Measurements from ENCODE around the gene DOCK11.
A peak's percentile ranks its signal among the peaks of the same experiment; 100 is the strongest.
"Not testable (repeated sequence)": the region's sequence is repeated elsewhere in the genome, so short reads cannot be mapped to it uniquely, and the experiment has no call there.

The DOCK11 gene

DNA sequence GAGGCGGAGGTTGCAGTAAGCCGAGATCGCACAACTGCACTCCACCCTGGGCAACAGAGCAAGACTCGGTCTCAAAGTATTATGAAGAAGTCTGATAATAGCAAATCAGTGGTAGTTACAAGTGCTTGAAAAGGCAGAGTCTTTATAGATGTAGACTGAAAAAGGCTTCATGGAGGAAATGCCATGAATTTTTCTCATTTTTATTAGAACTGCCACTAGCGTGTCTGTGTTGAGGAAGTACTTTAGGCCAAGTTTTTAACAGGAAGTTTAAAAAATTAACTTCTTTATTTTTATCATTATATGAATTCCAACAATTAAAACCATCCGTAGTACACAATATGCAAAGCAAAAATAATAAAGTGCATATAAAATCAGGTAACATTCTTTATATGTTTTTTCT is 199.0 kb downstream of the DOCK11 start:
- no peak for DNase-seq (ENCODE audit: low spot score)

DNA sequence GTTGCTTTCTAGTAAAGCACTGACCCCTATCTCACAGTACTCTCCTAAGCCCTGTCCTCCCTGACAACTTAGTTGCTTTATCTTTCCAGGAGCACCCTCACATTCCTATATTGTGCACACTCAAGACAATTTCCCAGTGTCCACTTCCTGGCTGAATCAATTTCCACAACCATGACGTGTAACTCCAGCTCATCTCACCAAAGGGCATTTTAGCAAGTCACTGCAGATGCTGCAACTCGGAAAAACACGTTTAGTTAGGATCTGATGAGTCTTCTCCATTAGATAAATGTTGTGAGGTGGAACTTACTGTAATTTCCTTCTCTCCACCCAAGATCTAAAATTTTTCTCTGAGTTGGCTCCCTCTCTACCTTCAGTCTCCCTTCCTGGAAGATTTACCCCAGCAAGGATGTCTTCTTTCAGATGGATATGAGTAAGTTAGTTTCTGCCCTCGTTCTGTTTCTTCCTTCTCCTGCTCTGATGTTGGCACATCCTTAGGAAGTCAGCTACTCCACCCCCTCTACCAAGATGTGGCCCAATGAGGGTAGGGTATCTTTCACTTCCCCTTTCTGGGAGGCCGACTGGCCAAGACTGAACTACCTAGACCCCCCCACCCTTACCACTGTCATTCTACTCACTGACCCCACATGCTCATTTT is 203.0 kb downstream of the DOCK11 start:
- DNase-seq (ENCODE audit: low spot score): no peak

DNA sequence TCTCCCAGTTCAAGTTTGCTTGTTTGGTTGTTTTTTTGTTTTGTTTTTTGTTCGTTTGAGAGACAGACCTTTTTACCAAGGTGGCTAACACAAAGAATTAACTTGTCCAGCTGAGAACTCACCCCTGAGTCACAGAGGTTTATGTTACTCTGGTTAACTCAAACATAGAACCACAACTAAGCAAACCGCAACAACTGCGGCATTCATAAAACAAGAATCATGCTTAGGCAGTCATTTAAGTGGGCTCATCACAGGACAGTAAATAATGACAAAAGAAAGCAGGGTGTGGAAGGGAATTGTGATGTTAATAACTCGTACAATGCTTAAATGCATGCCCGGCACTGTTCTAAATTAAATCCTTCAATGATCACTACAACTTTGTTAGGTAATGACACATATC is 207.1 kb downstream of the DOCK11 start:
- no peak for DNase-seq (ENCODE audit: low spot score)

DNA sequence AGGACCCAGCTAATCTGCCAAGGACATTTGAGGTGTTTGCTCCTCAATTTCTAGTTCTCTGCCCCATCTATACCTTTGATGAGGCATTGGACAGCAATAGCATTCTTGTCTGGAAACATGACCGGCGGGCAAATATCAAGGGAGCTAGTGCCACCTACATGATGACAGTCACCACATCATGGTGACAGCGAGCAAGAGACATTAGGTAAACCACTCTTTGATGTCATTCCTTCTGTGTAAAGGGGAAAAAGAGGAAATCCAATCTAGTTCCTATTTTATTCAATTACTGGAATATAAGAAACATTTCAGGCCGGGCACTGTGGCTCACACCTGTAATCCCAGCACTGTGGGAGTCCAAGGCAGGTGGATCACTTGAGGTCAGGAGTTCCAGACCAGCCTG is 211.1 kb downstream of the DOCK11 start:
- DNase-seq (ENCODE audit: low spot score): no peak

DNA sequence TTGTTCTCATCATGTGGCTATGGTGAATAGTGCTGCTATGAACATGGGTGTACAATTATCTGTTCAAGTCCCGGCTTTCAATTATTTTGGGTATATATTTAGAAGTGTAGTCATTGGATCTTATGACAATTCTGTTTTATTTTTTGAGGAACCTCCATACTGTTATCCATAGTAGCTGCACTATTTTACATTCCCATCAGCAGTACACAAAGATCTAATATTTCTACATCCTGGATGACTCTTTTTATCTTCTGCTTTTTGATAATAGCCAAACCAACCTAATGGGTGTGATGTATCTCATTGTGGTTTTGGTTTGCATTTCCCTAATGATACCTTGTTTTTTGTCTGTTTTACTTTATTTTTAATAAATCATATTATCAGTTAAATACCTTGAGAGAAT is 218.9 kb downstream of the DOCK11 start:
- no peak for DNase-seq (ENCODE audit: low spot score)

DNA sequence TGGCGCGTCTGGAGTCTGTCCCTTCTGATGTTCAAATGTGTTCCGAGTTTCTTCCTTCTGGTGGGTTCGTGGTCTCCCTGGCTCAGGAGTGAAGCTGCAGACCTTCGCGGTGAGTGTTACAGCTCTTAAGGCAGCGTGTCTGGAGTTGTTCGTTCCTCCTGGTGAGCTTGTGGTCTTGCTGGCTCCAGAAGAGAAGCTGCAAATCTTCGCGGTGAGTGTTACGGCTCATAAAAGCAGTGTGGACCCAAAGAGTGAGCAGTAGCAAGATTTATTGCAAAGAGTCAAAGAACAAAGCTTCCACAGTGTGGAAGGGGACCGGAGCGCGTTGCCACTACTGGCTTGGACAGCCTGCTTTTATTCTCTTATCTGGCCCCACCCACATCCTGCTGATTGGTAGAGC is 220.3 kb downstream of the DOCK11 start:
- DNase-seq (ENCODE audit: low spot score): not testable (repeated sequence)

DNA sequence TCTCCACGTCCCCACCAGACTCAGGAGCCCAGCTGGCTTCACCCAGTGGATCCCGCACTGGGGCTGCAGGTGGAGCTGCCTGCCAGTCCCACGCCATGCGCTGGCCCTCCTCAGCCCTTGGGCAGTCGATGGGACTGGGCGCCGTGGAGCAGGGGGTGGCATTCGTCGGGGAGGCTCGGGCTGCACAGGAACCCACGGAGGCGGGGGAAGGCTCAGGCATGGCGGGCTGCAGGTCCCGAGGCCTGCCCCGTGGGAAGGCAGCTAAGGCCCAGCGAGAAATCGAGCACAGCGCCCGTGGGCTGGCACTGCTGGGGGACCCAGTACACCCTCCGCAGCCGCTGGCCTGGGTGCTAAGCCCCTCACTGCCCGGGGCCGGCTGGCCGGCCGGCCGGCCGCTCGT is 221.2 kb downstream of the DOCK11 start:
- not testable (repeated sequence) for DNase-seq (ENCODE audit: low spot score)

DNA sequence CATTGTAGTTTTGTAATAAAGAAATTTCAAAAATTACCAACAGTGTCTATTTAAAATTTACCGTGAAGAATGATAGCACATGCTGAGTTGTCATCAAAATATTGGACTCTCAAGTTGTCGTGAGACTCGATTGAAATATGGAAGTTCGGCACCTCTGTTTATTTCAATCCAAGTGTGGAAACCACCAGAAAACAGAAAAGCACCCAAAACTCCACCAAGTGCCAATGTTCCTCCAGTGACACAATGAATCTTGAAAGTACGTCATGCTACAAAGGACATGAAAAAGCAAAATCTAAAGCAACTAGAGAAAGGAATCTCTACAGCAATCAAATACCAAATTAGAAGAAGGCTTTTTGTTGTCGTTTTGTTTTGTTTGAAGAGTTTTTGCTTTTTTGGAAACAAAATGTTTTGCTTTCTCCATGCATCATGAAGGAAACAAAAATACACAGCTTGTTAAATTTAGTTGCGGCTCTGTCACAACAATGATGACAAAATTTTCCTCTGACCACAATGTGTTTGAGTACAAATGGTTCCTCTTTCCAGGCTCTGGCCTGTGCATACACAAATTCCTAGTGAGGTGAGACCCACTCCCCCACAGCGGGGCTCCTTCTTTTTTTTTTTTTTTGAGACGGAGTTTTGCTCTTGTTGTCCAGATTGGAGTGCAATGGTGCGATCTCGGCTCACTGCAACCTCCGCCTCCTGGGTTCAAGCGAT is 222.2 kb downstream of the DOCK11 start:
- DNase-seq (ENCODE audit: low spot score): no peak

DNA sequence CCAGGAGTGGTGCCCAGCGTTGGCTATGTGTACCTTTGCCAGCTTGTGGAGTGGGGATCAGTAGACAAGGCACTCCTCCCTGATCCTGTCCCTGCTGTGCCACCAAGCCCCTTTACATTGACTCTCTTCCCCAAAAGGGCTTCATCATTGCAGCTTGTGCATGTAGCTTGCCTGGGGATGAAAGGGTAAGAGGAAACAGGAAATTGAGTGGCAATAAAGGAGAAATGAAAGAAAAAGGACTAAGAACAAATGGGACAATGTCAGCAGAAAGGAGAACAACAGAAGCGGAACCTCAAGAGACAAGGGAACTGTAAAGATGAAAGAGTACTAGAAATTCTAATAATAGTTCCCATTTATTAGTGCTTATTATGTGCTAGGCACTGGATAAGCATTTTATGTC is 223.1 kb downstream of the DOCK11 start:
- DNase-seq (ENCODE audit: low spot score): no peak

DNA sequence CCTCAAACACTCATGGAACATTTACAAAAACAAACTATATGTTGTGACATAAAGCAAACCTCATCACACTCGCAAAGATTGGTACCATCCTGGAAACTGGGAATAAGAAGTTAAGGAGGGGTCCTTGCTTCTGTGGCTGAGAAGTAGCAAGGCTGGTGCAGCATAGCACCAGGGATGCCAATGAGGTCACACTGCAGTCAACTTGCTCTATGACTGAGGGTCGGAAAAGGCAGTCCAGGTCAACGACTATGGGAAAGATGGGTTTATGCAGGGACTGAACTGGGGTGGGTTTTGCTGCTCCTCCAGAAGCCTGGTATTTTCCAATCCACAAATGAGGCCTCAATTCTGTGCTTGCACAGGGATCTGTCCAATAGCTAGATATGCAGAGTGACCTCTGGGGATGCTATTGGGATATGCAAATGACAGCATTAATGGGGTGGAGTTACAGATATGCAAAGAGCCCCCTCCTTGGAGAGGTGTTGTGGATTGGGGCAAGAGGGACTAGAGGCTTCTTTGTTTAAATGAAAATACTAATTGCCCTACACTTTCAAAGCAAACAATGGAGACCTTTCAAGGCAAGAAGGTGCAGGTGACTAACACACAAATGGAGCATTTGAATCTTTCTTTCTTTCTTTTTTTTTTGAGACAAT is 224.6 kb downstream of the DOCK11 start:
- no peak for DNase-seq (ENCODE audit: low spot score)

DNA sequence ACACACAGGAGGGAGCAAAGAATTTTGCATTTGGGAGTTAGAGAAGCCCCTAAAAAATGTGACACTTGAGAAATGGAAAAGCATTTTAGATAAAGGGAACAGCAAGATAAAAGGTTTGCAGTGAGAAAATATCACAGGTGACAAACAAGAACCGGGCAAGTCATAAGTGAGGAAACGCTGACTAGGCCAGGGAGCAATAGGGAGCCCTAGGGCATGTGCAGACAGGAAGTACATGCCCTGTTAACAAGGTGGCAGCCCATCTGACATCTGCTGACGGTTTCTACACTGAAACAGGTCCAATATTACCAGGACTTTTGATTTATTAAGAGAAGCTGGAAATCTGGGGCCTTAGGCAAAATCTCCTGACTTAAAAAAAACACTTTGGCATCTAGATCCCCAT is 227.8 kb downstream of the DOCK11 start:
- no peak for DNase-seq (ENCODE audit: low spot score)

DNA sequence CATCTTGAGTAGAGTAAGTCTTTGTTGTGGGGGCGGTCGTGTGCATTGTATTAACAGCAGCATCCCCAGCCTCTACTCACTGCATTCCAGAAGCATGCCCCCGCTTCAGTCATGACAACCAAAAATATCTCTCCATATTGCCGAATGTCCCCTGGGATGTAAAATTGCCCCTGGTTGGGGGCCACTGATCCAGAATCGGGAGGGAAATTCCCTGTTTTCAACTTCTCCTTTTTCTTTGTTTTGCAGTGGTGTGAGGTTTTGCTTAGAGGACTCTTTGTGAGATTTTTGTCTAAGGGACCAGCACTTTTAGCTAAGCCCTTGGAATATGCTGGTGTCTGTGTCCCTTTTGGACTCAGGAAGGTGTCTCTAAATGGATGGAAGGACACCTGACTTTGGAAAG is 228.8 kb downstream of the DOCK11 start:
- no peak for DNase-seq (ENCODE audit: low spot score)

DNA sequence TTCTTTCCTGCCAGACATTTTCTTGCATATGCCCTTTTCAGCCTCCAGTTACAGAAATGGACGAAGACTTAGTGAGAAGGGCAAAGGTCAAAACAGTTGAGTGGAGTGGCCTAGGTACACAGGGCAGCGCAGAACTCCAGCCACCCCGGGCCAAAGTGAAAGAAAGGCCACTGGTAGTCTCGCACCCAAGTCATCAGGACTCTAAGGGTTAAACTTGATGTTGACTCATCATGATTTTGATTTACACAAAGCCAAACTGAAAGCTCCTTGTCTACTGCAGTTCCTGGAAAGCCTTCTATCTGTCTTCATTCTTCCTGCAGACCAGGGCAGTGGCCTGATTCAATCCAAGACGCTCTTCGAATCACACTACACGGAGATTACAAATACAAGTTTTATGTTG is 229.2 kb downstream of the DOCK11 start:
- DNase-seq (ENCODE audit: low spot score): no peak

DNA sequence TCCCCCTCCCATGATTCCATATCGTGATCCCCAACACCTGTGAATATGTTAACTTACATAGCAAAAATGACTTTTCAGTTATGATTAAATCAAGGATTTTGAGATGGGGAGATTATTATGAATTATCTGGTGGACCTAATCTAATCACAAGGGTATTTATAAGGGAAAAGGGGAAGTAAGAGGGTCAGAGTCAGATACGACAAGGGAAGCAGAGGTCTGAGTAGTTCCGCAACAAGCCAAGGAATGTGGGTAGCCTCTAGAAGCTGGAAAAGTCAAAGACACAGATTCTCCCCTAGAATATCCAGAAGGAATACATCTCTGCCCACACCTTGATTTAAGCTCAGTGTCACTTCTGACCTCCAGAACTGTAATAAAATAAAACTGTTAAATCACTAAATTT is 230.8 kb downstream of the DOCK11 start:
- no peak for DNase-seq (ENCODE audit: low spot score)

DNA sequence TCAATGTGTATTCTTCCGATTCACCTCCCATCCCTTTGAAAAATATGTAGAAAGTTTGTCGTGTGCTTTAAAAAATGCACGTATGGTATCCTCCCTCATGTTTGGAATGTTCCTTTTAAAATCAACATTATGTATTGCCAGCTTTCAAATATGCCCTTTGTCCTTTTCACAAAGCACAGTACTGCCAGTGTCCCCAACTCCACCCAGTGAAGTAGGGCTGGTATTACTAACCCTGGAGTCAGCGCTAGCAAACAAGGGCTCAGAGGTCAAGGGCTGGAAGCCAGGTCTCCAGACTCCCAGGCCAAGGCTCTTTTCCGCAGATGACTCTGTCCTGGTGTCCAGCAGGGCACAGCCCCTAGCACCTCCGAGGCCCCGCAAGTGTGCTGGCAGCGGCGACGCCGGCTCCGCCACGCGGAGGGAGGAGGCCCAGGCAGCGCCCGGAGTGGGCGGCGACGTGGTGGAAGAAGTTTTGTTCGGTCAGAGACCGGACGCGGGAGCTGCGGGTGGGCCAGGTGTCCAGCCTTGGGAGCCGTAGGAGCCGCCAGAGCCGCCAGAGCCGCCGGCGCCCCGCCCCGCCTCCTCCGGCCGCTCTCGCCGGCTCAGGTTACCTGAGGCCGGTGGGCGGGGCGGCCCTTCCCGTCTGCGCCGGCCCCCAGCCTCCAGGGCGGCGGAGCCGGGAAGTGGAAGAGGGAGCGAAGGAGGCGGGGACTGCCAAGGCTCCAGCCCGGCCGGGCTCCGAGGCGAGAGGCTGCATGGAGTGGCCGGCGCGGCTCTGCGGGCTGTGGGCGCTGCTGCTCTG is 231.5 kb downstream of the DOCK11 start, which contains the start of gene IL13RA1:
Gene IL13RA1, plus strand, starts transcription at position 720 of the 799 bp plus-strand sequence. Its CDS starts 33 bp downstream, at position 753.
- DNase-seq (ENCODE audit: low spot score): peak; percentile 47

DNA sequence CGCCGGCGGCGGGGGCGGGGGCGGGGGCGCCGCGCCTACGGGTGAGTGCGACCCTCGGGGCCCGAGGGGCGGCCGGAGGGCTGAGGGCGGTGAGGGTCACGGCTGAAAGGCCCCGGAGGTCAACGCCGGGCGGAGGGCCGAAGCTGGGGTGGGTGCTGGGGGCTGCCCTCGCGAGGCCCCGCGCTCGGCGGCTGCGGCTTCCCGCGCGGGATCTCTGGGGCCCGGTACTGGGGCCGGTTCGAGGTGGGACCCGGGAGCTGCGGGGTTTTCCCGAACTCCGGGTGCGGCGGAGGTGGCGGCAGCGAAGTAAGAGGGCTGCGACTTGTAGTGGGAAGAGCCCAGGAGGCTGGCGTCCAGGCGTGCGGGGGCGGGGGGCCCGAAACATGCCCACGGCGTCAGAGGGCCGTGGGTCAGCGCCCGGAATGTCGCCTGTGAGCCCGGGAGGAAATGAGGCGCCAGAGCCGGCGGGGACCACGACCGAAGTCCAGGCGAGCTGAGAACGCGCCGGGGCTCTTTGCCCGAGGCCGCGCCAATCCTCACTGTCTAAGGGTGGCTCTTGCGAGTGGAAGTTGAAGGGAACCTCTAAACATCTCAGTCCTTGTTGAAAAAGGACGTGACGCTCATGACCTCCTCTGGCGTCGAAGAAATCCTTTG is 232.2 kb downstream of the DOCK11 start:
- DNase-seq (ENCODE audit: low spot score): peak; percentile 1

DNA sequence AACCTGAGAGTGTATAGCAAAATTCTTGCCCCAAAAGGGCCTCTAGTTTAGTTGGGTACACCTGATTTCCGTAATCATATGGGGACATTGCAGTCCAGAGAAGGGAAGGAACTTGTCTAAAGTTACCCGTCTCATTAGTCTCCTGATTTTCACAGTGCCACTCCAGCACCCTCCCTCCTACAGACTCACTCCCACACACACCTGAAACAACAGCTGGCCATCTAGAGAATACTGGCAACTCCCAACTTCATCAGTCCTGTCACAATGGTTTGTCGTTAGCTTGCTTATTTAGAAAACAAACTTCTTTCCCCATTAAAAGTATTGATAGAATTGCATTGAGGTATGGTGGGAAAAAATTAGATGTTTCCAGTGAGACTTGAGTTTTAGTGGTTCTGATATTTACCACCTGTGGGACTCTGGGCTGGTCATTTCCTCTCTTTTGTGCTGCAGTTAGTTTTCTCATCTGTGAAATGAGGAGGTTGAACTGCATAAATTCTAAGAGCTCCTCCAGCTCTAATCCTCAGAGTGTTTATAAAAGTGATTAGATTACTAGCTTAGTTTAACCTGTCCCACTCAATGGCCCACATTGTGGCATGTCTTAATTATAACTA is 233.5 kb downstream of the DOCK11 start:
- no peak for DNase-seq (ENCODE audit: low spot score)

DNA sequence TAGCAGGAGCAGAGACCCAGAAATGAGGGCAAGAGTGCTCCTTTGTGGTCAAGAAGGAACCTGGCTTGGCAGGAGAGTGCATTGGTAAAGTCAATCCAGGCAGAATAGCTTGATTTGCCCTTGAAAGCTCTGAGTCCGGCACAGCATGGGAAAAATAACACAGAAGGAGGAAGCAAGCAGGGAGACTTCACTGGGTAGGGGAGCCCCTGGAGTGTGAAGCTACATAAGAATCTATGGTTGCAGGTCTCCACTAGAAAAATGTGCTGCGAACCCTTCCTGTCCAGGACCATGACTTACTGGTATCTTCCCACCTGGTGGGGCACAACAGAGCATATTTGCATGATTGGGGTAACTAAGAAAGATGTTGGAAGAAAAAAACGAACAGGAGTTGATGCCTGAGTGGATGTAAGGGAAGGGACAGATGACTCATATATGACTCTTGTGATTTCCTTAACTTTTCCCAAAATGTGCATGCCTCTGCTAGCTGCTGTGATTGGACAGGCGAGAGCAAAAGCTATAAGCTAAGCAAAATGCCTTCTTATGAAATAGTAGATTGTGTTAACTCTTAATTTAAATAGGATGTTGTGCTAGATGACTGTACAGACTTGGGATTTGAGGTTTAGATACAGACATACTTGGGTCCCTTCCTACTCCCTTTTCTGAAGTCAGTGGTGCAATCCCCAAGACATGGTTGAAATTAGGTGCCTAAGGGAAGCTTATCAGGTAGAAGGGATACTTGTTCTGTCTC is 235.1 kb downstream of the DOCK11 start:
- DNase-seq (ENCODE audit: low spot score): no peak

DNA sequence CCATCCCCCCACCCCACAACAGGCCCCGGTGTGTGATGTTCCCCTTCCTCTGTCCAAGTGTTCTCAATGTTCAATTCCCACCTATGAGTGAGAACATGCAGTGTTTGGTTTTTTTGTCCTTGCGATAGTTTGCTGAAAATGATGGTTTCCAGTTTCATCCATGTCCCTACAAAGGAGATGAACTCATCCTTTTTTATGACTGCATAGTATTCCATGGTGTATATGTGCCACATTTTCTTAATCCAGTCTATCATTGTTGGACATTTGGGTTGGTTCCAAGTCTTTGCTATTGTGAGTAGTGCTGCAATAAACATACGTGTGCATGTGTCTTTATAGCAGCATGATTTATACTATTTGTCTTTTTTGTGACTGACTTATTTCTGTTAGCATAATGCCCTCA is 236.9 kb downstream of the DOCK11 start:
- DNase-seq (ENCODE audit: low spot score): not testable (repeated sequence)

DNA sequence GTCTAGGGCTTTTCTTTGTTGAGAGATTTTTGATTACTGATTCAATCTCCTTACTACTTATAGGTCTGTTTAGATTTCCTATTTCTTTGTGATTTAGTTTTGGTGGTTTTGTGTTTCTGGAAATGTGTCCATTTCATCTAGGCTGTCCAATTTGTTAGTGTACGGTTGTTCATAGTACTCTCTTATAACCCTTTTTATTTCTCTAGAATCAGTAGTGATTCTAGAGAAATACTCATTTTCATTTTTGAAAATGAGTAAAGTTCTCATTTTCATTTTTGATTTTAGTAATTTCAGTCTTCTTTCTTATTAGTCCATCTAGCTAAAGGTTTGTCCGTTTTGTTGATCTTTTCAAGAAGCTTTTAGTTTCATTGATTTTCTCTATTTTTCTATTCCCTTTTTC is 239.3 kb downstream of the DOCK11 start:
- DNase-seq (ENCODE audit: low spot score): no peak
